Measurements from ENCODE around the gene ORC4. TPM values are rescaled to one million over a fixed set of nuclear protein-coding genes. Genes with fewer than 3 reads are reported as not detected.

The ORC4 gene
- total and polyA plus RNA-seq, 8 donors = 4.8 to 27.6 (median 15.5) TPM

- ATAC-seq (no peak), FAIRE-seq (no peak)
- intact Hi-C loops (cut with DNase I) = no loop called here
These were observed 21.7 kb upstream of the ORC4 start for GRCh38 chr2:148042219-148042618.

GRCh38 chr2:148039783-148040182 lies 19.2 kb upstream of the ORC4 start:
- TF ChIP-seq CTCF (IDR thresholded peaks at IDR 0.05) = no peak
- H3K4me3 ChIP-seq = no peak overlapping the region
- H3K4me1 ChIP-seq = no peaks in the 10 kb centered on the region
- ATAC-seq (no peak), DNase-seq (no peak), FAIRE-seq (no peak)
- WGBS, 2 donors = 97 to 100% methylated on average over 1 of the region's 1 CpG
- H3K36me3 ChIP-seq = no peaks in the 10 kb centered on the region
- intact Hi-C loops (cut with DNase I) = no loop called here
- H3K9me3 ChIP-seq = no peaks in the 10 kb centered on the region
- H3K27me3 ChIP-seq = no peaks in the 10 kb centered on the region
- H3K27ac ChIP-seq = no peak overlapping the region

More at GRCh38 chr2:148042219-148042618, 21.7 kb upstream of the ORC4 start:
- no peaks in the 10 kb centered on the region for H3K9me3 ChIP-seq
- WGBS, 2 donors = 96 to 97% methylated on average over 2 of the region's 2 CpGs
- no peaks in the 10 kb centered on the region for H3K4me1 ChIP-seq
- no peak for DNase-seq
- no peaks in the 10 kb centered on the region for H3K36me3 ChIP-seq
- no peak for TF ChIP-seq CTCF (IDR thresholded peaks at IDR 0.05)
- H3K4me3 ChIP-seq = no peak overlapping the region
- H3K27ac ChIP-seq = no peak overlapping the region
- no peaks in the 10 kb centered on the region for H3K27me3 ChIP-seq

- Histone ChIP-seq H3K27me3 (no peaks in the 10 kb centered on the region), H3K4me1 (no peaks in the 10 kb centered on the region), H3K9me3 (no peaks in the 10 kb centered on the region), H3K36me3 (no peaks in the 10 kb centered on the region), H3K4me3 (no peak overlapping the region), H3K27ac (no peak overlapping the region)
- 67 to 75% methylated on average over 4 of the region's 4 CpGs for WGBS, 2 donors
- TF ChIP-seq CTCF (IDR thresholded peaks at IDR 0.05) = no peak
- FAIRE-seq = no peak
- intact Hi-C loops (cut with DNase I) = no loop called here
- ATAC-seq = no peak
- no peak for DNase-seq
These were observed 11.7 kb upstream of the ORC4 start for GRCh38 chr2:148032215-148032614.

GRCh38 chr2:148031152-148031551 lies 10.6 kb upstream of the ORC4 start:
- H3K4me3 ChIP-seq = no peak overlapping the region
- H3K36me3 ChIP-seq = no peaks in the 10 kb centered on the region
- ATAC-seq = no peak
- no peak for DNase-seq
- TF ChIP-seq CTCF (IDR thresholded peaks at IDR 0.05) = no peak
- no peaks in the 10 kb centered on the region for H3K9me3 ChIP-seq
- FAIRE-seq = no peak
- intact Hi-C loops (cut with DNase I) = no loop called here
- no peak overlapping the region for H3K27ac ChIP-seq
- H3K4me1 ChIP-seq = no peaks in the 10 kb centered on the region
- no peaks in the 10 kb centered on the region for H3K27me3 ChIP-seq

- Histone ChIP-seq H3K9me3 (no peaks in the 10 kb centered on the region), H3K36me3 (no peaks in the 10 kb centered on the region), H3K4me3 (no peak overlapping the region), H3K27me3 (no peaks in the 10 kb centered on the region), H3K27ac (no peak overlapping the region), H3K4me1 (peaks cover 0 to 4% (median 0%) of the 10 kb centered on the region in 3 donors)
- no peak for TF ChIP-seq CTCF (IDR thresholded peaks at IDR 0.05)
- 87 to 95% methylated on average over 1 of the region's 1 CpG for WGBS, 2 donors
- ATAC-seq (no peak), DNase-seq (no peak), FAIRE-seq (peak; percentile 78)
- intact Hi-C loops (cut with DNase I) = no loop called here
These were observed 8.2 kb upstream of the ORC4 start for GRCh38 chr2:148028781-148029180.

Data from pancreas (tissue), 10 donors.